Measurements from ENCODE around the gene MAPK14. TPM values are rescaled to one million over a fixed set of nuclear protein-coding genes. Genes with fewer than 3 reads are reported as not detected.
A peak's percentile ranks its signal among the peaks of the same experiment; 100 is the strongest.

MAPK14 gene
- total and polyA plus RNA-seq, 2 donors (not counting 3 experiments of a cell fraction or from before 2014, with no cell fraction given) = 33.3 to 54.1 TPM

GRCh38 chr6:36139431-36139830 is 111.8 kb downstream of the MAPK14 start:
- Histone ChIP-seq H3K9me1 (replicated peaks; ENCODE audit: control insufficient read depth, extremely low read depth, insufficient read depth, low read length) (no peaks in the 10 kb centered on the region), H3K79me2 (ENCODE audit: control insufficient read depth, insufficient read depth, low read length) (no peaks in the 10 kb centered on the region), H3K27ac (ENCODE audit: insufficient read depth, low read depth, low read length) (no peak overlapping the region), H3K4me2 (ENCODE audit: insufficient read depth, low read length) (no peak overlapping the region), H3K9me3 (replicated peaks; ENCODE audit: control insufficient read depth, insufficient read depth, low read length) (no peaks in the 10 kb centered on the region), H3K4me1 (ENCODE audit: control insufficient read depth, extremely low read depth, insufficient read depth, low read length) (no peaks in the 10 kb centered on the region), H4K20me1 (replicated peaks; ENCODE audit: control insufficient read depth, extremely low read depth, insufficient read depth, low read length) (no peaks in the 10 kb centered on the region), H3K4me3 (replicated peaks in 1 of 3; ENCODE audit: insufficient read depth in 1 of 3, low read depth in 1 of 3, low read length in 3 of 3) (no peak overlapping the region), H3K9ac (replicated peaks; ENCODE audit: extremely low read depth, insufficient read depth, low read length) (no peak overlapping the region), H3K36me3 (ENCODE audit: control insufficient read depth in 2 of 2, extremely low read depth in 1 of 2, insufficient read depth in 2 of 2, low read length in 2 of 2) (no peaks in the 10 kb centered on the region), H3K27me3 (ENCODE audit: control insufficient read depth in 2 of 2, insufficient read depth in 2 of 2, low read length in 2 of 2) (no peaks in the 10 kb centered on the region), H2AFZ (ENCODE audit: low read depth, low read length) (no peak overlapping the region)
- intact Hi-C loops (cut with micrococcal nuclease) = no loop called here
- TF ChIP-seq EZH2 (IDR thresholded peaks at IDR 0.05; ENCODE audit: borderline replicate concordance, low read depth, low read length, severe bottlenecking) (no peak), FOS (IDR thresholded peaks at IDR 0.05; ENCODE audit: borderline replicate concordance, insufficient read depth, low read length) (no peak), POLR2A (IDR thresholded peaks at IDR 0.05; ENCODE audit: low read depth, low read length) (no peak), JUN (IDR thresholded peaks at IDR 0.05; ENCODE audit: borderline replicate concordance, insufficient read depth, insufficient read length, low read depth) (no peak), POLR2AphosphoS5 (IDR thresholded peaks at IDR 0.05; ENCODE audit: insufficient read depth, low read depth, low read length) (no peak), MAX (IDR thresholded peaks at IDR 0.05; ENCODE audit: insufficient read depth, insufficient read length) (no peak), CTCF (IDR thresholded peaks at IDR 0.05; ENCODE audit: extremely low read depth in 1 of 2, insufficient read depth in 1 of 2, low read depth in 1 of 2, low read length in 2 of 2) (peak; percentile 40 to 43)
- dilution Hi-C loops (cut with MboI; ENCODE audit: extremely low pct_ligation_motif_present, low sequenced_read_pairs) = no loop called here
- BruUV-seq (replicated peaks) = no TSS peak
- FAIRE-seq (no peak), DNase-seq (ENCODE audit: low read depth, low spot score) (no peak)
- ChIA-PET POLR2A (no interaction called here), CTCF (interaction anchor here (0.8 to 2.5 kb wide), 15 partner anchors 11 to 247 kb away, joined by 3 to 11 read pairs (median 3); no protein-coding TSS in a partner anchor)
